ENCODE results near the gene SPAG8. TPM values are rescaled to one million over a fixed set of nuclear protein-coding genes. Genes with fewer than 3 reads are reported as not detected.
A peak's percentile ranks its signal among the peaks of the same experiment; 100 is the strongest.

The SPAG8 gene
- total and polyA plus RNA-seq, 2 experiments from 2014 or later = 3.7 to 6.1 TPM

- peak; percentile 94 to 97 for DNase-seq (ENCODE audit: low read depth in 1 of 2, low spot score in 1 of 2)
- Histone ChIP-seq H3K27ac (peak within 1 kb of the TSS; percentile 93), H3K4me1 (ENCODE audit: low read depth) (peaks cover 24% of the 10 kb centered on the region), H3K27me3 (no peaks in the 10 kb centered on the region), H3K4me3 (peak within 1 kb of the TSS; percentile 71), H3K36me3 (no peaks in the 10 kb centered on the region), H3K9me3 (ENCODE audit: low read depth) (no peaks in the 10 kb centered on the region)
- TF ChIP-seq CTCF (IDR thresholded peaks at IDR 0.05; ENCODE audit: low read depth, low read length) = no peak
Observed at GRCh38 chr9:35829084-35829763, 17.2 kb upstream of the SPAG8 start, which contains the start of gene TMEM8B. TMEM8B (plus strand) TSS chr9:35829228; CDS start chr9:35829448, 220 bp downstream.

GRCh38 chr9:35828716-35829083 lies 16.6 kb upstream of the SPAG8 start, which contains the start of gene FAM221B:
FAM221B (minus strand) TSS chr9:35828732; CDS start chr9:35826161, 2,571 bp downstream.
- no peaks in the 10 kb centered on the region for H3K27me3 ChIP-seq
- H3K4me3 ChIP-seq = peak within 1 kb of the TSS; percentile 71
- peaks cover 21% of the 10 kb centered on the region for H3K4me1 ChIP-seq (ENCODE audit: low read depth)
- no peaks in the 10 kb centered on the region for H3K9me3 ChIP-seq (ENCODE audit: low read depth)
- no peak for TF ChIP-seq CTCF (IDR thresholded peaks at IDR 0.05; ENCODE audit: low read depth, low read length)
- H3K36me3 ChIP-seq = no peaks in the 10 kb centered on the region
- DNase-seq (ENCODE audit: low read depth in 1 of 2, low spot score in 1 of 2) = peak in 1 of 2 donors; percentile 46
- peak within 1 kb of the TSS; percentile 93 for H3K27ac ChIP-seq

GRCh38 chr9:35827486-35827885 lies 15.4 kb upstream of the SPAG8 start:
- no peak overlapping the region for H3K27ac ChIP-seq
- H3K4me3 ChIP-seq = no peak overlapping the region
- H3K4me1 ChIP-seq (ENCODE audit: low read depth) = peaks cover 14% of the 10 kb centered on the region
- no peaks in the 10 kb centered on the region for H3K9me3 ChIP-seq (ENCODE audit: low read depth)
- no peaks in the 10 kb centered on the region for H3K36me3 ChIP-seq
- no peaks in the 10 kb centered on the region for H3K27me3 ChIP-seq
- no peak for TF ChIP-seq CTCF (IDR thresholded peaks at IDR 0.05; ENCODE audit: low read depth, low read length)
- peak in 1 of 2 donors; percentile 62 for DNase-seq (ENCODE audit: low read depth in 1 of 2, low spot score in 1 of 2)

- TF ChIP-seq CTCF (IDR thresholded peaks at IDR 0.05; ENCODE audit: low read depth, low read length) = peak; percentile 94
- Histone ChIP-seq H3K27ac (no peak overlapping the region), H3K4me1 (ENCODE audit: low read depth) (peaks cover 12% of the 10 kb centered on the region), H3K9me3 (ENCODE audit: low read depth) (no peaks in the 10 kb centered on the region), H3K4me3 (no peak overlapping the region), H3K36me3 (no peaks in the 10 kb centered on the region), H3K27me3 (no peaks in the 10 kb centered on the region)
- DNase-seq (ENCODE audit: low read depth in 1 of 2, low spot score in 1 of 2) = peak; percentile 52 to 80
Observed at GRCh38 chr9:35826071-35826701, 14.1 kb upstream of the SPAG8 start.

GRCh38 chr9:35822926-35823325 lies 10.9 kb upstream of the SPAG8 start:
- H3K27ac ChIP-seq = no peak overlapping the region
- no peak for TF ChIP-seq CTCF (IDR thresholded peaks at IDR 0.05; ENCODE audit: low read depth, low read length)
- DNase-seq (ENCODE audit: low read depth in 1 of 2, low spot score in 1 of 2) = no peak
- no peaks in the 10 kb centered on the region for H3K36me3 ChIP-seq
- no peaks in the 10 kb centered on the region for H3K9me3 ChIP-seq (ENCODE audit: low read depth)
- H3K4me3 ChIP-seq = no peak overlapping the region
- H3K27me3 ChIP-seq = no peaks in the 10 kb centered on the region
- H3K4me1 ChIP-seq (ENCODE audit: low read depth) = no peaks in the 10 kb centered on the region

Data from cardiac muscle cell (in vitro differentiated cells and primary cell).